Prostate gland (tissue), 2 donors: Measurements from ENCODE around the gene FCER2.

Experiments
- POLR2AphosphoS5 ChIP-seq: sonication (generic); formaldehyde crosslinking; IDR thresholded peaks from one replicate; pipeline ENCODE4 v1.6.1; 2017; ENCODE audit warnings: antibody characterized with exemption
- TF ChIP-seq, protein P1 (sequence below), 4 experiments: fragments of 200-600 bp in 2 of 4; fragments of 450-650 bp in 2 of 4; sonication (generic) in 2 of 4; IDR thresholded peaks; 1 replicate in 3 of 4; 2 replicates in 1 of 4; pipeline ENCODE4 v1.5.1; 2016 to 2019; ENCODE audit warnings: antibody characterized with exemption in 4 of 4, mild to moderate bottlenecking in 2 of 4, moderate library complexity in 2 of 4

DNA sequence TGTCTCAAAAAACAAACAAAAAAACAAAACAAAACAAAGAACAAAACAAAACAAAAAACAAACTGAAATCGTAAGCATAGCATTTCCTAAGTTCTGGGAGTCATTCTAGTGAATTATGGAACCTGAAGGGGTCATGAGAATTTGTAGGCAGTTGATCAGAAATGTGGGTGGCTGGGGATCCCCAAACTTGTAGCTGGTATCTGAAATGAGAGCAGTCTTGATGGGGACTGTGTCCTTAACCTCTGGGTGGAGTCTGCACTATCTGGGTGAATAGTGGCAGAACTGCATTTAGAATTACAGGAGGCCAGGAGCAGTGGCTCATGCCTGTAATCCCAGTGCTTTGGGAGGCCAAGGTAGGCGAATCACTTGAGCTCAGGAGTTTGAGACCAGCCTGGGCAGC, 23.9 kb upstream of the FCER2 start:
- TF ChIP-seq, protein P1, sequence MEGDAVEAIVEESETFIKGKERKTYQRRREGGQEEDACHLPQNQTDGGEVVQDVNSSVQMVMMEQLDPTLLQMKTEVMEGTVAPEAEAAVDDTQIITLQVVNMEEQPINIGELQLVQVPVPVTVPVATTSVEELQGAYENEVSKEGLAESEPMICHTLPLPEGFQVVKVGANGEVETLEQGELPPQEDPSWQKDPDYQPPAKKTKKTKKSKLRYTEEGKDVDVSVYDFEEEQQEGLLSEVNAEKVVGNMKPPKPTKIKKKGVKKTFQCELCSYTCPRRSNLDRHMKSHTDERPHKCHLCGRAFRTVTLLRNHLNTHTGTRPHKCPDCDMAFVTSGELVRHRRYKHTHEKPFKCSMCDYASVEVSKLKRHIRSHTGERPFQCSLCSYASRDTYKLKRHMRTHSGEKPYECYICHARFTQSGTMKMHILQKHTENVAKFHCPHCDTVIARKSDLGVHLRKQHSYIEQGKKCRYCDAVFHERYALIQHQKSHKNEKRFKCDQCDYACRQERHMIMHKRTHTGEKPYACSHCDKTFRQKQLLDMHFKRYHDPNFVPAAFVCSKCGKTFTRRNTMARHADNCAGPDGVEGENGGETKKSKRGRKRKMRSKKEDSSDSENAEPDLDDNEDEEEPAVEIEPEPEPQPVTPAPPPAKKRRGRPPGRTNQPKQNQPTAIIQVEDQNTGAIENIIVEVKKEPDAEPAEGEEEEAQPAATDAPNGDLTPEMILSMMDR (IDR thresholded peaks at IDR 0.05) = no peak
- TF ChIP-seq POLR2AphosphoS5 = no peak
